ENCODE measurements around the gene WRAP73. TPM values are rescaled to one million over a fixed set of nuclear protein-coding genes. Genes with fewer than 3 reads are reported as not detected.

Gene WRAP73
- total and polyA plus RNA-seq, 2 experiments from 2014 or later = 22.6 to 43.3 TPM

- TF ChIP-seq, protein P1, sequence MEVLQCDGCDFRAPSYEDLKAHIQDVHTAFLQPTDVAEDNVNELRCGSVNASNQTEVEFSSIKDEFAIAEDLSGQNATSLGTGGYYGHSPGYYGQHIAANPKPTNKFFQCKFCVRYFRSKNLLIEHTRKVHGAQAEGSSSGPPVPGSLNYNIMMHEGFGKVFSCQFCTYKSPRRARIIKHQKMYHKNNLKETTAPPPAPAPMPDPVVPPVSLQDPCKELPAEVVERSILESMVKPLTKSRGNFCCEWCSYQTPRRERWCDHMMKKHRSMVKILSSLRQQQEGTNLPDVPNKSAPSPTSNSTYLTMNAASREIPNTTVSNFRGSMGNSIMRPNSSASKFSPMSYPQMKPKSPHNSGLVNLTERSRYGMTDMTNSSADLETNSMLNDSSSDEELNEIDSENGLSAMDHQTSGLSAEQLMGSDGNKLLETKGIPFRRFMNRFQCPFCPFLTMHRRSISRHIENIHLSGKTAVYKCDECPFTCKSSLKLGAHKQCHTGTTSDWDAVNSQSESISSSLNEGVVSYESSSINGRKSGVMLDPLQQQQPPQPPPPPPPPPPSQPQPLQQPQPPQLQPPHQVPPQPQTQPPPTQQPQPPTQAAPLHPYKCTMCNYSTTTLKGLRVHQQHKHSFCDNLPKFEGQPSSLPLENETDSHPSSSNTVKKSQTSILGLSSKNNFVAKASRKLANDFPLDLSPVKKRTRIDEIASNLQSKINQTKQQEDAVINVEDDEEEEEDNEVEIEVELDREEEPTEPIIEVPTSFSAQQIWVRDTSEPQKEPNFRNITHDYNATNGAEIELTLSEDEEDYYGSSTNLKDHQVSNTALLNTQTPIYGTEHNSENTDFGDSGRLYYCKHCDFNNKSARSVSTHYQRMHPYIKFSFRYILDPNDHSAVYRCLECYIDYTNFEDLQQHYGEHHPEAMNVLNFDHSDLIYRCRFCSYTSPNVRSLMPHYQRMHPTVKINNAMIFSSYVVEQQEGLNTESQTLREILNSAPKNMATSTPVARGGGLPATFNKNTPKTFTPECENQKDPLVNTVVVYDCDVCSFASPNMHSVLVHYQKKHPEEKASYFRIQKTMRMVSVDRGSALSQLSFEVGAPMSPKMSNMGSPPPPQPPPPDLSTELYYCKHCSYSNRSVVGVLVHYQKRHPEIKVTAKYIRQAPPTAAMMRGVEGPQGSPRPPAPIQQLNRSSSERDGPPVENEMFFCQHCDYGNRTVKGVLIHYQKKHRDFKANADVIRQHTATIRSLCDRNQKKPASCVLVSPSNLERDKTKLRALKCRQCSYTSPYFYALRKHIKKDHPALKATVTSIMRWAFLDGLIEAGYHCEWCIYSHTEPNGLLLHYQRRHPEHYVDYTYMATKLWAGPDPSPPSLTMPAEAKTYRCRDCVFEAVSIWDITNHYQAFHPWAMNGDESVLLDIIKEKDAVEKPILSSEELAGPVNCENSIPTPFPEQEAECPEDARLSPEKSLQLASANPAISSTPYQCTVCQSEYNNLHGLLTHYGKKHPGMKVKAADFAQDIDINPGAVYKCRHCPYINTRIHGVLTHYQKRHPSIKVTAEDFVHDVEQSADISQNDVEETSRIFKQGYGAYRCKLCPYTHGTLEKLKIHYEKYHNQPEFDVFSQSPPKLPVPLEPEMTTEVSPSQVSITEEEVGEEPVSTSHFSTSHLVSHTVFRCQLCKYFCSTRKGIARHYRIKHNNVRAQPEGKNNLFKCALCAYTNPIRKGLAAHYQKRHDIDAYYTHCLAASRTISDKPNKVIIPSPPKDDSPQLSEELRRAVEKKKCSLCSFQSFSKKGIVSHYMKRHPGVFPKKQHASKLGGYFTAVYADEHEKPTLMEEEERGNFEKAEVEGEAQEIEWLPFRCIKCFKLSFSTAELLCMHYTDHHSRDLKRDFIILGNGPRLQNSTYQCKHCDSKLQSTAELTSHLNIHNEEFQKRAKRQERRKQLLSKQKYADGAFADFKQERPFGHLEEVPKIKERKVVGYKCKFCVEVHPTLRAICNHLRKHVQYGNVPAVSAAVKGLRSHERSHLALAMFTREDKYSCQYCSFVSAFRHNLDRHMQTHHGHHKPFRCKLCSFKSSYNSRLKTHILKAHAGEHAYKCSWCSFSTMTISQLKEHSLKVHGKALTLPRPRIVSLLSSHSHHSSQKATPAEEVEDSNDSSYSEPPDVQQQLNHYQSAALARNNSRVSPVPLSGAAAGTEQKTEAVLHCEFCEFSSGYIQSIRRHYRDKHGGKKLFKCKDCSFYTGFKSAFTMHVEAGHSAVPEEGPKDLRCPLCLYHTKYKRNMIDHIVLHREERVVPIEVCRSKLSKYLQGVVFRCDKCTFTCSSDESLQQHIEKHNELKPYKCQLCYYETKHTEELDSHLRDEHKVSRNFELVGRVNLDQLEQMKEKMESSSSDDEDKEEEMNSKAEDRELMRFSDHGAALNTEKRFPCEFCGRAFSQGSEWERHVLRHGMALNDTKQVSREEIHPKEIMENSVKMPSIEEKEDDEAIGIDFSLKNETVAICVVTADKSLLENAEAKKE (CRISPR knock-in tag; IDR thresholded peaks at IDR 0.05) = no peak
- TF ChIP-seq ZNF114 (CRISPR knock-in tag; IDR thresholded peaks at IDR 0.05) (no peak), NANOG (IDR thresholded peaks at IDR 0.05; ENCODE audit: borderline replicate concordance) (no peak)
- TF ChIP-seq, protein P2, sequence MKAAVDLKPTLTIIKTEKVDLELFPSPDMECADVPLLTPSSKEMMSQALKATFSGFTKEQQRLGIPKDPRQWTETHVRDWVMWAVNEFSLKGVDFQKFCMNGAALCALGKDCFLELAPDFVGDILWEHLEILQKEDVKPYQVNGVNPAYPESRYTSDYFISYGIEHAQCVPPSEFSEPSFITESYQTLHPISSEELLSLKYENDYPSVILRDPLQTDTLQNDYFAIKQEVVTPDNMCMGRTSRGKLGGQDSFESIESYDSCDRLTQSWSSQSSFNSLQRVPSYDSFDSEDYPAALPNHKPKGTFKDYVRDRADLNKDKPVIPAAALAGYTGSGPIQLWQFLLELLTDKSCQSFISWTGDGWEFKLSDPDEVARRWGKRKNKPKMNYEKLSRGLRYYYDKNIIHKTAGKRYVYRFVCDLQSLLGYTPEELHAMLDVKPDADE (IDR thresholded peaks at IDR 0.05) = no peak
These were observed 50.1 kb downstream of the WRAP73 start (continued) for GRCh38 chr1:3599816-3600215.

GRCh38 chr1:3599286-3599811 is 50.6 kb downstream of the WRAP73 start:
- H3K9me2 ChIP-seq (ENCODE audit: insufficient read depth) = no peaks in the 10 kb centered on the region
- peaks cover 16% of the 10 kb centered on the region for H3K4me1 Mint-ChIP-seq
- H3K36me3 Mint-ChIP-seq (ENCODE audit: low read depth) = no peaks in the 10 kb centered on the region; the same call in 2 of the 3 replicates
- no peaks in the 10 kb centered on the region for H3K27me3 ChIP-seq (ENCODE audit: insufficient read depth)
- H3K27me3 Mint-ChIP-seq (ENCODE audit: insufficient read depth, low read depth, poor library complexity) = peaks cover 4% of the 10 kb centered on the region
- no peaks in the 10 kb centered on the region; the same call in 1 of the 2 replicates for H4K20me1 ChIP-seq (replicated peaks; ENCODE audit: insufficient read depth)
- no peak for ATAC-seq
- 0 out of 2 replicates have a peak, but pooled peaks cover 3% of the 10 kb centered on the region for H3F3A ChIP-seq (replicated peaks; ENCODE audit: low read depth)
- H3K27ac Mint-ChIP-seq = no peak overlapping the region
- no peaks in the 10 kb centered on the region for H3K79me2 ChIP-seq (replicated peaks; ENCODE audit: insufficient read depth)
- H3K4me3 ChIP-seq = no peak overlapping the region
- no peak overlapping the region for H3K4me2 ChIP-seq
- peaks cover 13% of the 10 kb centered on the region; the same call in 1 of the 2 replicates for H3K4me1 ChIP-seq (ENCODE audit: insufficient read depth)
- H3K4me3 Mint-ChIP-seq = no peak overlapping the region
- no peaks in the 10 kb centered on the region for H3K9me3 Mint-ChIP-seq
- no peaks in the 10 kb centered on the region for H3K36me3 ChIP-seq (ENCODE audit: insufficient read depth)
- H3K27ac ChIP-seq (ENCODE audit: low read depth) = no peak overlapping the region
- H2AFZ ChIP-seq = no peak overlapping the region
- no peak for DNase-seq (ENCODE audit: low spot score)
- no peak for TF ChIP-seq CTCF (conservative IDR thresholded peaks at IDR 0.05; ENCODE audit: low read depth in 2 of 2)
- TF ChIP-seq, protein P2 (IDR thresholded peaks at IDR 0.05) = no peak
- TF ChIP-seq STAT1 (IDR thresholded peaks at IDR 0.05; ENCODE audit: unreplicated experiment) = no peak
- TF ChIP-seq EZH2 (IDR thresholded peaks at IDR 0.05; ENCODE audit: low read depth, unreplicated experiment) = no peak
- TF ChIP-seq ZNF331 (CRISPR knock-in tag; IDR thresholded peaks at IDR 0.05; ENCODE audit: low read depth) = no peak

Data from GM23338 (cell line).